Kidney (tissue), 14 donors: ENCODE results near the gene PRKAA1. TPM values are rescaled to one million over a fixed set of nuclear protein-coding genes. Genes with fewer than 3 reads are reported as not detected.
"Not testable (repeated sequence)": the region's sequence is repeated elsewhere in the genome, so short reads cannot be mapped to it uniquely, and the experiment has no call there.

ENCODE experiments used
- DNase-seq, 5 donors: peaks; one replicate each; pipeline ENCODE4 v3.0.0-alpha.2; 2013 to 2020
- FAIRE-seq: peaks from 2 replicates; lab custom pipeline; 2012; peaks lifted over from hg19 to GRCh38; lab: Jason Lieb, UNC
- H3K27ac ChIP-seq, 2 donors: one replicate each; pipeline ENCODE4 v1.7.0; 2013; ENCODE audit warnings: low read depth in 2 of 2, low read length in 2 of 2, inconsistent platforms in 1 of 2
- H3K27me3 ChIP-seq: one replicate; pipeline ENCODE4 v1.7.1; 2013; ENCODE audit warnings: low read length, inconsistent platforms; ENCODE audit not compliant: control insufficient read depth, insufficient read depth
- H3K36me3 ChIP-seq, 3 donors: one replicate each; pipeline versions ENCODE4 v1.7.0 to v1.7.1; 2013; ENCODE audit warnings: low read length in 3 of 3, control low read depth in 1 of 3, inconsistent platforms in 1 of 3; ENCODE audit not compliant: insufficient read depth in 3 of 3, control insufficient read depth in 2 of 3
- H3K4me1 ChIP-seq, 3 donors: one replicate each; pipeline versions ENCODE4 v1.7.0 to v1.7.1; 2013; ENCODE audit warnings: low read length in 3 of 3, inconsistent platforms in 1 of 3, low read depth in 1 of 3; ENCODE audit not compliant: control insufficient read depth in 2 of 3, insufficient read depth in 2 of 3
- H3K4me3 ChIP-seq, 3 donors: one replicate each; pipeline versions ENCODE4 v1.7.0 to v1.8.1; 2013; ENCODE audit warnings: low read length in 3 of 3, control low read depth in 1 of 3, inconsistent platforms in 1 of 3
- H3K9ac ChIP-seq, 3 donors: one replicate each; pipeline versions ENCODE4 v1.7.0 to v1.7.1; 2013; ENCODE audit warnings: low read length in 3 of 3, control low read depth in 1 of 3, inconsistent platforms in 1 of 3
- H3K9me3 ChIP-seq, 3 donors: one replicate each; pipeline versions ENCODE4 v1.7.0 to v1.7.1; 2013; ENCODE audit warnings: low read length in 3 of 3, control low read depth in 1 of 3, inconsistent platforms in 1 of 3; ENCODE audit not compliant: control insufficient read depth in 2 of 3, insufficient read depth in 1 of 3
- CTCF ChIP-seq: IDR thresholded peaks from 3 replicates; pipeline ENCODE4 v1.5.1; 2012; ENCODE audit warnings: mild to moderate bottlenecking, moderate library complexity, borderline replicate concordance; ENCODE audit not compliant: insufficient read depth; ENCODE audit errors: extremely low read depth
- intact Hi-C: fragments of 100-400 bp; cut with DNase I; formaldehyde crosslinking; loops from one replicate; pipeline ENCODE4 v1.11.1; 2022
- polyA plus RNA-seq: library from polyadenylated mRNA; stranded (reverse); fragments of 350-450 nt; fragmentation: Illumina TruSeq; extraction: RNeasy Lipid Tissue Mini Kit (QIAGEN cat#74804); gene quantifications from one replicate; pipeline ENCODE4 v1.2.3, GENCODE V29; 2014; ENCODE audit warnings: low read depth, low replicate concordance; ENCODE audit not compliant: insufficient read depth
- total RNA-seq: library from RNA; stranded (reverse); fragmentation: NEBNext Ultra II Directional; extraction: Animal tissue kit (Norgen Biotek cat#: 25700); gene quantifications from one replicate; pipeline ENCODE4 v1.2.1, GENCODE V29; 2021
- donor health status: control.
- donor health status: control.
- donor health status: control.
- donor health status: control.
- donor health status: control.
- donor health status: DM: yes; HTN: yes; CAD: no.
- donor health status: Normal renal cell carcinoma (clear cell type).

The PRKAA1 gene
- total and polyA plus RNA-seq, 2 donors from 2014 or later, result 17.4 to 104 TPM

DNA sequence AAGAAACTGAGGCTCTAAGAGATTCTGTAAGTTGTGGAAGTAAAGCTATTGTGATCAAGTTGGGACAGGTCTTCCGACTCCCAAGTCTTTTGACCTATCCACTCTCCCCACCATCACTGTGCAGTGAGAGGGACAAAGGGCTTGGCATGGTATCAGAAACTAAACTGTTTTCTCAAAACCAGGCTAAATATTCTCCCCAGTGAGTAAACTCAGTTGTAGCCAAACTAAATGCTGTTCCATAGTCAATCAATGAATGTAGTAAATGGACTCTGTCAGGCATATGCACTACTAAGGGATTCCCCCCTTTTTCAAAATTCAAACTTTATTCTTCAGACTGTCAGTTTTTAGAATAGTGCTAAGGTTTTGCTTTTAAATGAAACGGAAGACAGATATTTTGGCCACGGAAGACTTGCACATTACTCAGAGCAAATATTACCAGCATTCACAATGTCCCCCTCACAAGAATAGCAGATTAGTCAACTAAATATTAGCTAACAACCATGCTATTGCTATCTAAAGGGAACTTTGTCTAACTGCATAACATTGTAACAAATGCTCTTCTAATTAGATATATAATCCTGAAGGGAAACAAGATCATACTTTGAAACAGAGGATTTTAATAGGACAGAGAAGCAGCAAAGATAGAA, 7.1 kb downstream of the PRKAA1 start:
- no peak overlapping the region for H3K27ac ChIP-seq
- H3K4me1 ChIP-seq, result peaks cover 0 to 8% (median 0%) of the 10 kb centered on the region in 3 donors
- no peaks in the 10 kb centered on the region for H3K9me3 ChIP-seq
- no peaks in the 10 kb centered on the region for H3K27me3 ChIP-seq
- TF ChIP-seq CTCF, result no peak
- DNase-seq (no peak), FAIRE-seq (no peak)
- H3K9ac ChIP-seq, result no peak overlapping the region
- intact Hi-C loops, result no loop called here
- H3K4me3 ChIP-seq, result no peak overlapping the region
- H3K36me3 ChIP-seq, result peaks cover 0 to 2% (median 0%) of the 10 kb centered on the region in 3 donors

DNA sequence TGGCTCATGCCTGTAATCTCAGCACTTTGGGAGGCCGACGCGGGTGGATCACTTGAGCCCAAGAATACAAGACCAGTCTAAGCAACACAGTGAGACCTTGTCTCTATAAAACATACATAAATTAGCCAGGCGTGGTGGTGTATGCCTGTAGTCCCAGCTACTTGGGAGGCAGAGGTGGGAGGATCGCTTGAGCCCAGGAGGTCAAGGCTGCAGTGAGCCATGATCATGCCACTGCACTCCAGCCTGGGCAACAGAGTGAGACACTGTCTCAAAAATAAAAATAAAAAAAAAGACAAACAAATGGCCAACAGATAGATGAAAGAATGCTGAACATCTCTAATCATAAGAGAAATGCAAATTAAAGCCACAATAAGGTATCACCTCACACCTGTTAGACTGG, 9.2 kb downstream of the PRKAA1 start:
- H3K9ac ChIP-seq, intact Hi-C loops, H3K27me3 ChIP-seq, H3K4me3 ChIP-seq, FAIRE-seq, H3K9me3 ChIP-seq, DNase-seq, H3K36me3 ChIP-seq, H3K27ac ChIP-seq: not testable (repeated sequence)
- peaks cover 0 to 17% (median 0%) of the 10 kb centered on the region in 3 donors for H3K4me1 ChIP-seq

GRCh38 chr5:40787986-40788385, 10.2 kb downstream of the PRKAA1 start:
- Histone ChIP-seq H3K9me3 (no peaks in the 10 kb centered on the region), H3K4me3 (no peak overlapping the region), H3K4me1 (peaks cover 0 to 19% (median 0%) of the 10 kb centered on the region in 3 donors), H3K9ac (no peak overlapping the region), H3K36me3 (peaks cover 0 to 2% (median 0%) of the 10 kb centered on the region in 3 donors), H3K27me3 (no peaks in the 10 kb centered on the region), H3K27ac (no peak overlapping the region)
- FAIRE-seq (no peak), DNase-seq (no peak)
- intact Hi-C loops, result no loop called here
- no peak for TF ChIP-seq CTCF

DNA sequence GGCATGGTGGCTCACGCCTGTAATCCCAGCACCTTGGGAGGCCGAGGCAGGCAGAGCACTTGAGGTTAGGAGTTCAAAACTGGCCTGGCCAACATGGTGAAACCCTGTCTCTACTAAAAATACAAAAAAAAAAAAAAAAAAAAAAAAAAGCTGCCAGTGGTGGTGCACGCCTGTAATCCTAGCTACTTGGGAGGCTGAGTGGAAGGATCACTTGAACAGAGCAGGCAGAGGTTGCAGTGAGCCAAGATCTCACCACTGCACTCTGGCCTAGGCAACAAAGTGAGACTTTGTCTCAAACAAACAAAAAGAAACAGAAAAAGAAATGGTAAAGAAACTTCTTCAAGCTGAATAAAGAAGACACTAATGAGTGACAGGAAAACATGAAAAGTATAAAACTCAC, 11.5 kb downstream of the PRKAA1 start:
- H3K9me3 ChIP-seq, H3K27ac ChIP-seq, DNase-seq, H3K9ac ChIP-seq, H3K4me3 ChIP-seq, intact Hi-C loops, FAIRE-seq, H3K36me3 ChIP-seq, H3K27me3 ChIP-seq: not testable (repeated sequence)
- peaks cover 0 to 24% (median 0%) of the 10 kb centered on the region in 3 donors for H3K4me1 ChIP-seq
